Posterior vena cava (tissue), 2 donors: ENCODE measurements around the gene SNRNP35. TPM values are rescaled to one million over a fixed set of nuclear protein-coding genes. Genes with fewer than 3 reads are reported as not detected.
"Not testable (repeated sequence)": the region's sequence is repeated elsewhere in the genome, so short reads cannot be mapped to it uniquely, and the experiment has no call there.

ENCODE experiments used
- DNase-seq: peaks from one replicate; pipeline ENCODE4 v3.0.0-alpha.2; 2020; ENCODE audit warnings: low spot score
- intact Hi-C, 2 donors: fragments of 100-400 bp; cut with DNase I; formaldehyde crosslinking; loops; one replicate each; pipeline versions ENCODE4 v1.14.1 to v1.14.2; 2022 to 2023
- total RNA-seq, 2 donors: library from RNA; stranded (reverse); fragmentation: NEBNext Ultra II Directional; extraction: Animal tissue kit (Norgen Biotek cat#: 25700); gene quantifications; one replicate each; pipeline ENCODE4 v1.2.1, GENCODE V29; 2021
- donor health status: DM: yes; HTN: yes; CAD: no.
- donor health status: DM: yes; HTN: yes; CAD: no.

The SNRNP35 gene
- total RNA-seq, 2 donors from 2014 or later = 11.9 to 16.9 TPM

DNA sequence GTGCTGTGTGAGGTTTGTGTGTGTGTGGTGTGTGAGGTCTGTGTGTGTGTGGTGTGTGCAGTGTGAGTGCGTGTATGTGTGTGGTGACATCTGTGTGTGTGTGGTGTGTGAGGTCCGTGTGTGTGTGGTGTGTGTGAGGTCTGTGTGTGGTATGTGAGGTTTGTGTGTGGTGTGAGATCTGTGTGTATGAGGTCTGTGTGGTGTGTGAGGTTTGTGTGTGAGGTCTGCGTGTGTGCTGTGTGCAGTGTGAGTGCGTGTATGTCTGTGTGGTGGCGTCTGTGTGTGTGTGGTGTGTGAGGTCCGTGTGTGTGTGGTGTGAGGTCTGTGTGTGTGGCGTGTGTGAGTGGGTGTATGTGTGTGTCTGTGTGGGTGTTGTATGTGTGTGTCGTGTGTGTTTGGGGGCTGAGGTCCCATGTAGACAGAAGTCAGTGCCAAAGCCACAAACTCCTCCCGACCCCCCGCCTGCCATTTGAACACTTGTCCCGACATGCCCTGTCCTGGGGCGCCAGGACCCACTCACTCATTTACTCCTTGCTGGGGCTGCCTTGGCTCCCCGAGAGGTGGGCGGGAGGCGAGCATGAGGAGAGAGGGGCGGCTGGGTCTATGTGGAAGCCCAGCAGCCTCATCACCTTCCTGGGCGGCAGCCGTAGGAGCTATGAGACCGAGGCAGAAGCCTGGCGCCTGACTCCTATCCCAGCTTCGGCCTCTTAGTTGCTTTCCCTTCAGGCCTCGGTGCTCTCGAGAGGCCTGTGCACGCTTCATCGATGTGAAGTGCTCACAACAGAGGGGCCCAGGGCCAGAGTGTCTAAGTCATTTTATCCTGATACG lies 55.1 kb downstream of the SNRNP35 start:
- intact Hi-C loops = no loop called here
- no peak for DNase-seq

DNA sequence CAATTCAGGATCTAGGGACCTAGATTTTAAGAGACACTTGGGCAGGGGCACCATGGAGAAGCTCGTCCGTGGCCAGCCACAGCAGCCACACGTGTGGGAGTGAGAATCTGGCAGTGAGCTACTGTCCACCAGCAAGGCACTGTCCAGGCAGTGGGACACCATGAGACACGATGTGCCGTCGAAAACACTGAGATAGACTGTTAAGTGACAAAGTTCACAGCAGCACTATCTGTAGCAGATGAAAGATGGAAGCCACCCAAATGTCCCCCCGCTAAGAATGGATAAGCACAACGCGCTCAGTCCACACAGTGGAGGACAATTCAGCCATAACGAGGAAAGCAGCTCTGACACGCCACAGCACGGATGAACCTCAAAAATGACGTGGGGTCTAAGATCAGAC lies 55.9 kb downstream of the SNRNP35 start:
- DNase-seq = no peak
- intact Hi-C loops = no loop called here

DNA sequence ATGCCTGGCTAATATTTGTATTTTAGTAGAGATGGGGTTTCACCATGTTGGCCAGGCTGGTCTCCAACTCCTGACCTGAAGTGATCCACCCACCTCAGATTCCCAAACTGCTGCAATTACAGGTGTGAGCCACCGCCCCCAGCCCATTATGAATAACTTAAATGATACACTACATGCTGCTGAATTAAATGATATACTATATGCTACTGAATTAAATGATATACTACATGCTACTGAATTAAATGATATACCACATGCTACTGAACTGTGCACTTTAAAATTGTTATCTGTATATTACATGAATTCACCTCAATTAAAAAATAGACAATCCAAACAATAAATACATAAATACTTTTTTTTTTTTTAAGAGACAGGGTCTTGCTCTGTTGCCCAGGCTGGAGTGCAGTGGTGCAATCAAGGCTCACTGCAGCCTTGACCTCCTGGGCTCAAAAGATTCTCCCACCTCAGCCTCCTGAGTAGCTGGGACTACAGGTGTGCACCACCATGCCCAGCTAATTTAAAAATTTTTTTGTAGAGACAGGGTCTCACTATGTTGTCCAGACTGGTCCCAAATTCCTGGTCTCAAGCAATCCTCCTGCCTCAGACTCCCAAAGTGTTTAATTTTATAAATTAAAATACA lies 56.8 kb downstream of the SNRNP35 start:
- DNase-seq, intact Hi-C loops: not testable (repeated sequence)

DNA sequence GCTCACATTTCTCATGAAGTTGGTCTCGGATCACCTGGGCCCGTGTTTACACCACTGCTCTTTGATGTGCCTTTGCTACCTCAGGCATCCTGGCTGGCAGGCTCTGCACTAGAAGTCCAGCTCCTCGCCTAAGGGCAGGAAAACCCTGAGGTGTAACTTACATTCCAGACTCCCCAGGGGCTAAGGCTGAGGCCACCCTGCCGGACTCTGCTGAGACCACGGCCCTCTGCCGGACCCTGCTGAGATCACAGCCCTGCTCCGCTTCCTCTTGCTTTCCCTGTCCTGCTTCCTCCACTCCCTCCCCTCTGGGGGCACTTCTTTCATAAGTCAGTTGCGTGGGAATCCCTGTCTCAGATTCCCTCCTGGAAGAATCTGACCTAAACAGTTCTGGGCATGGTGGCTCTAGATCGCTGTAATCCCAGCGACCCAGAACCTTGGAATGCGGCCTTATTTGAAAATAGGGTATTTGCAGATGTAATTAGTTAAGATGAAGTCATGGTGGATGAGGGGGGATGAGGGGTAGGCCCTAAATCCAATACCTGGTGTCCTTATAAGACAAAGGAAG lies 58.4 kb downstream of the SNRNP35 start:
- intact Hi-C loops = no loop called here
- DNase-seq = no peak

Other genes with a start within 250 kb of the SNRNP35 start
- 10 to 100 TPM; 12.6 to 18.7 TPM for gene MPHOSPH9, start 225.0 kb upstream of the SNRNP35 start, total RNA-seq
- 1 to 10 TPM; 5.8 to 7.3 TPM for gene MTRFR, start 224.7 kb upstream of the SNRNP35 start, total RNA-seq
- 100 to 1,000 TPM; 121 to 123 TPM for gene CDK2AP1, start 186.3 kb upstream of the SNRNP35 start, total RNA-seq
- gene SBNO1, start 93.3 kb upstream of the SNRNP35 start, total RNA-seq = 10 to 100 TPM; 26.1 to 31.2 TPM
- 10 to 100 TPM; 52.2 to 56.1 TPM for gene KMT5A, start 74.0 kb upstream of the SNRNP35 start, total RNA-seq
- 1 to 10 TPM; 4.8 to 5.3 TPM for gene RILPL2, start 21.5 kb upstream of the SNRNP35 start, total RNA-seq
- gene RILPL1, start 75.6 kb downstream of the SNRNP35 start, total RNA-seq = 10 to 100 TPM; 20.7 to 23.4 TPM
- gene TMED2, start 126.4 kb downstream of the SNRNP35 start, total RNA-seq = 100 to 1,000 TPM; 213 to 222 TPM
- 10 to 100 TPM in 1 of 2 donors, 1 to 10 TPM in 1; 9.8 to 19.8 TPM for gene DDX55, start 144.0 kb downstream of the SNRNP35 start, total RNA-seq
- 10 to 100 TPM; 36.7 to 37.4 TPM for gene EIF2B1, start 175.5 kb downstream of the SNRNP35 start, total RNA-seq
- 10 to 100 TPM; 20.9 TPM for gene GTF2H3, start 175.7 kb downstream of the SNRNP35 start, total RNA-seq
- 1 to 10 TPM; 7.6 to 7.8 TPM for gene TCTN2, start 213.0 kb downstream of the SNRNP35 start, total RNA-seq